ENCODE data around the gene HSD17B4.

HSD17B4 gene

GRCh38 chr5:119458911-119459632 lies 6.8 kb downstream of the HSD17B4 start:
- H3K4me1 ChIP-seq (ENCODE audit: insufficient read depth, low read length): 0 out of 2 replicates have a peak, but pooled peaks cover 3% of the 10 kb centered on the region
- no peak overlapping the region for H3K27ac ChIP-seq (ENCODE audit: low read length)
- H3K9ac ChIP-seq (ENCODE audit: low read depth, low read length): no peak overlapping the region
- H3K36me3 ChIP-seq (ENCODE audit: insufficient read depth, low read length): peaks cover 9% of the 10 kb centered on the region
- TF ChIP-seq EZH2 (IDR thresholded peaks at IDR 0.05; ENCODE audit: borderline replicate concordance, low read depth, low read length, severe bottlenecking) (no peak), CTCF (IDR thresholded peaks at IDR 0.05; ENCODE audit: borderline replicate concordance, extremely low read depth, low read length, poor library complexity, severe bottlenecking) (no peak)
- no peaks in the 10 kb centered on the region for H3K27me3 ChIP-seq (ENCODE audit: insufficient read depth, low read length, poor library complexity)
- ATAC-seq (ENCODE audit: insufficient read depth, low read depth) (no peak), DNase-seq (no peak)
- H3K4me2 ChIP-seq (ENCODE audit: insufficient read depth, low read length): no peak overlapping the region
- no peaks in the 10 kb centered on the region for H3K9me3 ChIP-seq (ENCODE audit: insufficient read depth, low read length, severe bottlenecking)
- H4K20me1 ChIP-seq (ENCODE audit: insufficient read depth, low read length): no peaks in the 10 kb centered on the region
- peaks cover 7% of the 10 kb centered on the region for H3K79me2 ChIP-seq (ENCODE audit: insufficient read depth, low read length)
- H2AFZ ChIP-seq (ENCODE audit: low read depth, low read length): no peak overlapping the region
- H3K4me3 ChIP-seq (ENCODE audit: low read depth in 1 of 2, low read length in 2 of 2): no peak overlapping the region

GRCh38 chr5:119465640-119466039 lies 13.3 kb downstream of the HSD17B4 start:
- no peak for ATAC-seq (ENCODE audit: insufficient read depth, low read depth)
- Histone ChIP-seq H2AFZ (ENCODE audit: low read depth, low read length) (no peak overlapping the region), H3K9me3 (ENCODE audit: insufficient read depth, low read length, severe bottlenecking) (peaks cover 19% of the 10 kb centered on the region), H3K4me3 (ENCODE audit: low read depth in 1 of 2, low read length in 2 of 2) (no peak overlapping the region), H3K4me2 (ENCODE audit: insufficient read depth, low read length) (no peak overlapping the region), H3K27me3 (ENCODE audit: insufficient read depth, low read length, poor library complexity) (no peaks in the 10 kb centered on the region), H4K20me1 (ENCODE audit: insufficient read depth, low read length) (no peaks in the 10 kb centered on the region), H3K4me1 (ENCODE audit: insufficient read depth, low read length) (peaks cover 6% of the 10 kb centered on the region), H3K79me2 (ENCODE audit: insufficient read depth, low read length) (peaks cover 38% of the 10 kb centered on the region), H3K27ac (ENCODE audit: low read length) (no peak overlapping the region), H3K36me3 (ENCODE audit: insufficient read depth, low read length) (peaks cover 29% of the 10 kb centered on the region), H3K9ac (ENCODE audit: low read depth, low read length) (no peak overlapping the region)
- TF ChIP-seq CTCF (IDR thresholded peaks at IDR 0.05; ENCODE audit: borderline replicate concordance, extremely low read depth, low read length, poor library complexity, severe bottlenecking) (no peak), EZH2 (IDR thresholded peaks at IDR 0.05; ENCODE audit: borderline replicate concordance, low read depth, low read length, severe bottlenecking) (no peak)
- DNase-seq: no peak

GRCh38 chr5:119468286-119468685 lies 16.0 kb downstream of the HSD17B4 start:
- Histone ChIP-seq H3K27ac (ENCODE audit: low read length) (no peak overlapping the region), H3K4me1 (ENCODE audit: insufficient read depth, low read length) (peaks cover 12% of the 10 kb centered on the region), H3K9me3 (ENCODE audit: insufficient read depth, low read length, severe bottlenecking) (peaks cover 19% of the 10 kb centered on the region), H3K4me2 (ENCODE audit: insufficient read depth, low read length) (no peak overlapping the region), H4K20me1 (ENCODE audit: insufficient read depth, low read length) (no peaks in the 10 kb centered on the region), H3K27me3 (ENCODE audit: insufficient read depth, low read length, poor library complexity) (no peaks in the 10 kb centered on the region), H3K36me3 (ENCODE audit: insufficient read depth, low read length) (peaks cover 35% of the 10 kb centered on the region), H3K79me2 (ENCODE audit: insufficient read depth, low read length) (peaks cover 42% of the 10 kb centered on the region), H3K9ac (ENCODE audit: low read depth, low read length) (no peak overlapping the region), H3K4me3 (ENCODE audit: low read depth in 1 of 2, low read length in 2 of 2) (no peak overlapping the region), H2AFZ (ENCODE audit: low read depth, low read length) (no peak overlapping the region)
- TF ChIP-seq CTCF (IDR thresholded peaks at IDR 0.05; ENCODE audit: borderline replicate concordance, extremely low read depth, low read length, poor library complexity, severe bottlenecking) (no peak), EZH2 (IDR thresholded peaks at IDR 0.05; ENCODE audit: borderline replicate concordance, low read depth, low read length, severe bottlenecking) (no peak)
- DNase-seq (no peak), ATAC-seq (ENCODE audit: insufficient read depth, low read depth) (no peak)

All from DND-41 (cell line).